HCT116 (cell line): ENCODE measurements around the gene TMEM129.

Experiments used
- EZH2 ChIP-seq: fragments of 200-600 bp; sonication (generic); IDR thresholded peaks from 2 replicates; pipeline ENCODE4 v1.6.1; 2017; ENCODE audit warnings: antibody characterized with exemption, mixed run types
- POLR2AphosphoS5 ChIP-seq: IDR thresholded peaks from 2 replicates; pipeline ENCODE4 v1.6.1; 2011; ENCODE audit warnings: mild to moderate bottlenecking, low read depth, low read length, moderate library complexity
- ZBTB33 ChIP-seq: IDR thresholded peaks from 2 replicates; pipeline ENCODE4 v1.6.1; 2011; ENCODE audit warnings: mild to moderate bottlenecking, low read length, moderate library complexity; ENCODE audit not compliant: insufficient replicate concordance; ENCODE audit errors: extremely low read depth
- TF ChIP-seq, protein P1 (sequence below), 3 experiments: fragments of 200-600 bp in 1 of 3; sonication (generic) in 1 of 3; IDR thresholded peaks in 2 of 3; conservative IDR thresholded peaks in 1 of 3; 2 replicates each; pipeline ENCODE4 v1.5.1; 2012 to 2017; ENCODE audit warnings: low read depth in 2 of 3, low read length in 2 of 3, antibody characterized with exemption in 1 of 3, borderline replicate concordance in 1 of 3, control low read depth in 1 of 3, mild to moderate bottlenecking in 1 of 3, mixed read lengths in 1 of 3, mixed run types in 1 of 3, moderate library complexity in 1 of 3; ENCODE audit not compliant: insufficient read depth in 1 of 3

DNA sequence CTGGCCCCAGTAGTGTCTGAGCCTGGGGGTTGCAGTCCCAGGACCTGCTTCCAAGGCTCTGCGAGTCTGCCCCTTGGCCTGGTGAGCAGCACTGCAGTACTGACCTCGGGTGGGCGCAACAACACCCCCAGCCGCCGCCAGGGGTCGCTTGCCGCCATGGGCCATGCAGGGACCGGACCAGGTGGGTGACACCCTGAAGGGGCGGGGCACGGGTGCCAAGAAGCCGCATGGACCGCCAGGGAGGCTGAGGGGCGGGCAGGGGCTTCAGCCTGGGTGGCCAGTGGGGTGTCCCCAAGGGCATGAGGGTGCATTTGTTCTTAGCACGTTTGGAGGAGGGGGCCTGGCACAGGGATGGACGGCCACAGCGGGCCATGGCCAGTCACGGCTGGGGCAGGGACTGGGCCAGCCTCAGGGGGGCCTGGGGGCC, 25.2 kb upstream of the TMEM129 start:
- TF ChIP-seq, protein P1, sequence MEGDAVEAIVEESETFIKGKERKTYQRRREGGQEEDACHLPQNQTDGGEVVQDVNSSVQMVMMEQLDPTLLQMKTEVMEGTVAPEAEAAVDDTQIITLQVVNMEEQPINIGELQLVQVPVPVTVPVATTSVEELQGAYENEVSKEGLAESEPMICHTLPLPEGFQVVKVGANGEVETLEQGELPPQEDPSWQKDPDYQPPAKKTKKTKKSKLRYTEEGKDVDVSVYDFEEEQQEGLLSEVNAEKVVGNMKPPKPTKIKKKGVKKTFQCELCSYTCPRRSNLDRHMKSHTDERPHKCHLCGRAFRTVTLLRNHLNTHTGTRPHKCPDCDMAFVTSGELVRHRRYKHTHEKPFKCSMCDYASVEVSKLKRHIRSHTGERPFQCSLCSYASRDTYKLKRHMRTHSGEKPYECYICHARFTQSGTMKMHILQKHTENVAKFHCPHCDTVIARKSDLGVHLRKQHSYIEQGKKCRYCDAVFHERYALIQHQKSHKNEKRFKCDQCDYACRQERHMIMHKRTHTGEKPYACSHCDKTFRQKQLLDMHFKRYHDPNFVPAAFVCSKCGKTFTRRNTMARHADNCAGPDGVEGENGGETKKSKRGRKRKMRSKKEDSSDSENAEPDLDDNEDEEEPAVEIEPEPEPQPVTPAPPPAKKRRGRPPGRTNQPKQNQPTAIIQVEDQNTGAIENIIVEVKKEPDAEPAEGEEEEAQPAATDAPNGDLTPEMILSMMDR (IDR thresholded peaks at IDR 0.05 in 2 of 3, conservative IDR thresholded peaks at IDR 0.05 in 1 of 3; ENCODE audit: borderline replicate concordance in 1 of 3, insufficient read depth in 1 of 3, low read depth in 2 of 3, low read length in 2 of 3), result peak; percentile 86 to 95 (median 92)
- TF ChIP-seq EZH2 (no peak), POLR2AphosphoS5 (no peak), ZBTB33 (no peak)
